Fibroblast of gingiva (primary cell): ENCODE results near the gene TMPRSS4.
A peak's percentile ranks its signal among the peaks of the same experiment; 100 is the strongest.

ENCODE experiments used
- DNase-seq: peaks from one replicate; pipeline ENCODE4 v3.0.0-alpha.2; 2011; ENCODE audit warnings: low read depth

TMPRSS4 gene

GRCh38 chr11:118135051-118135795, 58.3 kb downstream of the TMPRSS4 start:
- DNase-seq = no peak

DNA sequence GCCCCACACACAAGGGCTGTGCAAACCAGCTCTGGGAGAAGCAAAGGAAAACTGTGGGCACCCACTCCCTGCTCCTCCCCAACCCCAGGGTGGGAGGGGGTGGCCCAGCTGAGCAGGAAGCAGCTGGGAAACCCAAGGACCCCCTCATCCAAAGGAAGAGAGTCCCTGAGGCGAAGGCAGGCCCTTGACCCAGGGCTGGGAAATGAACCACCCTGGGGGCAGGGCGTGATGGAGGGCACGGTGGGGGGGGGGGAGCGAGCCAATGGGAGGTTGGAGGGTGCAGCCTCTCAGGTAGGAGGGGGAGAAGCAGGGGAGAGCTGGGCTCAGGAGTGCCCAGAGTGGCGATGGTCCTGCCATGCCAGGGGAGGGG, 58.9 kb downstream of the TMPRSS4 start:
- no peak for DNase-seq

DNA sequence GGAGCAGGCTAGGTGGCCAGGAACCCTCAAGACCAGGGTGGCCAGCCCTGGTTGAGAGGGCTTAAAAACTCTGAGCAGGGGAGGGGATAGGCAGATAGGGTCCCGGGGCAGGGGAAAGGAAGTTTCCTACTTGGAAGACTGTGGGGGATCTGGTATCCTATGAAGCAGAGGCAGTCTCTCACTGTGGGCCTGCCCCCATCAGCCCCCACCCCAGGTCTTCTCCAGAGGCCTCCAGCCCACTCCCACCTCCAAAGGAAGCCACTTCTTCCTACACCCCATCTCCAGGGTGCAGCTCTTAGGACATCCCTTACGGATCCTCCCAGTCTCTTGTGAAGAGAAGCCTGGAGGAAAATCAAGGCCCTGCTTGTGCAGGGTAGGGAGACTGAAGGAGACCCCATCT, 59.5 kb downstream of the TMPRSS4 start:
- no peak for DNase-seq

- DNase-seq = no peak
Observed at GRCh38 chr11:118136801-118137200, 59.9 kb downstream of the TMPRSS4 start.

DNA sequence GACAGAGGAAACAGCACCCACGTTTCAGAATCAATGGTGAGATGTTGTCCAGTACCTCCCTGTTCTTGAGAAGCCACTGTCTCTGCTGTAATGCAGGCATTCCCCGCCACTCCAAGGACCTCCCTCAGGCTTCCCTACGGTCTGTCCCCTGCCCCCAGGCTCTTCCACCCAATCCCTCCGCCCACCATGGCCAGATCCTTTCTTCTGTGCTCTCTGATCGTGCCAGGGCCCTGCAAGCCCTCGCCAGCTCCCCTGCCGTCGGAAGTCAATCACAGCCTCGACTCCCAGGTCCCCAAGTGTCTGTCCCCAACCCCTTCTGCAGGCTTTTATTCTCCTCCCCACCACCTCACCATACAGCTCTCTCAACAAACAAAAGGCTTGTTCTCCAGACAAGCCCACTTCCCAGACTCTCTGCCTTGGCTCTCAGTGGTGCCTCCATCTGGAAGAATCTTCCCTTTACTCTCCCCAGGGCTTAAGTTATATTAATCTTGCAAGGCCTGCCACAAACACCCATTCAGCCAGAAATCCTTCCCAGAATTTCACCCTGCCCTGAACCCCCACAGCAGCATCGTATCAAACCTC, 62.1 kb downstream of the TMPRSS4 start:
- DNase-seq = no peak

GRCh38 chr11:118139578-118139977, 62.7 kb downstream of the TMPRSS4 start:
- DNase-seq = no peak

- DNase-seq = no peak
Observed at GRCh38 chr11:118142081-118142480, 65.2 kb downstream of the TMPRSS4 start.

DNA sequence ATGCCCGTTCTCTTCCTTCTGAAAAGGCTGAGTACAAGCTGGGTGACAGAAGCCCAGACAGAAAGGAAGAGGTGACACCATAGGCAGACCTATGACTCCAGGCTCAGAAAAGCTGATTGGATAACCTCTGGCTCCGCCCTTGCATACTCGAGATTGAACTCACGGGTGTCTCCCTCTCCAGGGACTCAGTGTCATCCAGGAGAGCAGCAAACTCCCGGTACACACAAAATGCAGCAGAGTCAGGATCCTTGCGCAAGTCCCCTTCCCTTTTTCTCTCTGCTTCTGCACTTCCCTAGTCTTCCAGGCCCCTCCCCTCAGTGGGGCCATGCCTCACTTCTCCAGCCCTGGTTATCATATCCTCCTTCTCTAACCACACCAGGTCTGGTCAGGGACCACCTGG, 65.9 kb downstream of the TMPRSS4 start:
- DNase-seq = no peak

- no peak for DNase-seq
Observed at GRCh38 chr11:118143661-118144185, 66.8 kb downstream of the TMPRSS4 start.

DNA sequence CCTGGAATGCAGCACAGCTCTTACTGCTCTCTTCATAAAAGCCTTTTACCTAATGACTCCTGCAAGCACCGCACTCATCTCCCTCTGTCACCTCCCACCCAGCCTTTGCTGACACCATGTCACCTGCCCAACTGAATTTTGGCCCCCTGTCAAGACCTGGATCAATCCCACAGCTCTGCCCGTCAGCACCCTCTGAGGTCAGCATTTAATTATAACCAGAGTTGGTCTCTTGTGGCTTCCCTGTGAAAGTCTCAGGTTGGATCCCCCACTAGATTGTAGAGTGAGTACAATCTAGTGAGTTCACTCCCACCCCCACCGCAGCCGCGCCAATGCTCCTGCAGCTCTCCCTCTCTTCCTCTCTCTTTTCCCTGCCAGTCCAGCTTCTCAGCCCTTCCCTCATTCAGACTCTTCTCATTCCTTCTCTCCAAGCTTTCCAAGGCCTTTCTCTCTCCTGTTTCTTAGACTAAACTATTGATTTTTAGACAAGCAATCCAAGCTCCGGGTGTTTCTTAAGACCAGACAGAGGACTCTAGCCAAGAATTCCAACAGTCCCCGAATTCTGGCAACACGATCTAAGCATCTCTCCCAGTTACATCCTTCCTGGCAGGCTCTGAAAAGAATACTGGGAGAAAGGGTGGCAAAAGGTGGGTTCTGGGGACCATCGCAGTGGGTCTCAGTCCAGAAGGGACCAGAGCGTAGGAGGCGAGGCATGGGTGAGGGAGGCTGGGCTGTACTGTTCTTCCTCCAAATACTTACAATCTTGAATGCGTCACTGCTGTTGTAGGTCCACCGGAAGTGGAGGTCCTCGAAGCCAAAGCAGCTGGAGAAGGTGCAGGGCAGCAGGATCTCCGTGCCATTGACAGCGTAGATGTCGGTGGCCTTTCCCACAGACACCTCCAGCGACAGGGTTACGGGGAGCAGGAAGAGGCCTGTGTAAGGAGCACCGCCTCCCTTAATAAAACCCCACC, 67.7 kb downstream of the TMPRSS4 start:
- DNase-seq = no peak

DNA sequence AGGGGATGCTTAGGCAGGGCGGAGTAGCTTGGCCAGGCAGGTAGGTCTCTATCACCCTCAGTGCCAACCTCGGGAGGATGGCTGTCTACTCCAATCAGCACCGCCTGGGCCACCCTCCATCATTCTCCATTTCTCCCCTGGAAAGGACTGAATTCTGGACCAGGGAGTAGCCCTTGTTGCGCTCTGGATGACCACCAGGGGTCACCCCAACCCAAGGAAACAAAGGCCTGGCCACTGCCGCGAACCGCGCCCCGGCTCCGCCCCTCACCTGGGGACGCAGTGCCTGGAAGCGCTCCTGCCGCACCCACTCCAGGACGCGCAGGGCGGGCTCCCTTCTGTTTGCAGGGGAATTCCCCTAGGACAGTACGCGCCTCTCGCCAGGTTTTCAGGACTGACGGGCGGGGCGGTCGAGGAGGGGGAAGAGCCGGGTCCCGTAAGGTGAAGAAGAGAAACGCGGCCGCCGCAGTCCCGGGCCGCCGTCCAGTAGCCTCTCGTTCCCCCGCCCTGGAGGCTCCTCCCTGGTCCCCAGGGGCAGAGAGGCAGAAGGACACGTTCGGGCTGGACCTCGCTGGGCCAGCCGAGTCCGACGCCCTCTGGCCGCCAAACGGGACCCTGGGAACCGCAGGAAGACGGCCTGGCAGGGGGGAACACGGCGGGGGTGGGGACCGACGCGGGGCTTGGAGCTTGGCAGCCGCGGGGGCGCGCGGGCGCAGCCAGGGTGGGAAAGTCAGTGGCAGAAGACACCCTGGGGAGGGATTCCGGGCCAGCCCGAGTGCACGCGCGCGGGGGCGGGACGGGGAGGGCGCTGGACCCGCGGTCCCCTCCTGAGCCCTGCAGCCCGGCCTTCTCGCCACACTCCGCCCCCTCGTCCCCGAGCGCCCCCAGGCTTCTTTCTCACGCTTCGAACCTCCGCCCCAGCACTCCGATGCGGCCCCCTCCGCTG, 68.7 kb downstream of the TMPRSS4 start:
- peak; percentile 16 for DNase-seq

DNA sequence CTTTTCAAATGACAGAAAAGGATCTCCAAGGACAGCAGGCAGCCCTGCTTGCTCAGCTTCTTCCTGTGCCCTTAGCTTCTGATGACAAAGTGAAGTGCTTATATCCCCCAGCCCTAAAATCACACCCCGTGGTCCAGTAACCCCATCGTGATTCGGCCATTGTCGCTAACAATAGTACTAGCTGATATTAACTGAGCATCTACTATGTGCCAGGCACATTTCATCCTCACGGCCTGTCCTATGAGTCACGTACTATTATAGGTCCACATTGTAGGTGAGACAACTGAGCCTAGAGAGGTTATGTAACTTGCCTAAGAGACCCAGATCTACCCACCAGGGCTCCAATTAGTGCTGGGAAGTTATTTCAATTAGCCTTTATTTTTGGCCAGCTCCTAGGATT, 69.7 kb downstream of the TMPRSS4 start:
- no peak for DNase-seq

- DNase-seq = no peak
Observed at GRCh38 chr11:118147502-118147901, 70.6 kb downstream of the TMPRSS4 start.

DNA sequence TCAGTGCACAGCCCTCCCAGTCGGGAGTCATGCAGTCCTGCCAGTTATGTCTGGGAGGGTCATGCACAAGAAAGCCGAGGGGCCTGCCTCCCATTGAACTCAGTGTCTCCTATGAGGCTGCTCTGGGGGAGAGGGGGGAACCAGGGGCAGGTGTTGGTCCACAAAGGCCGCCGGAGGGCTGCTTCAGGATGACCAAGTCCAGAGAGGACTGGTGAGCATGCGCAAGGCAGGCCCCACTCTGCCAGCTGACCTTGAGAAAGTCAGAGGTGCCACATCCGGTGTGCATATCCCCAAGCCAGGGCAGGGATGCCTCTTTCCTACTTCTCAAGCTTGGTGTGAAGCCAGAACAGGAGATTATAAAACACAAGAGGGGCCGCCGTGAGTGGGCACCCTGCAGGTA, 71.4 kb downstream of the TMPRSS4 start:
- no peak for DNase-seq

GRCh38 chr11:118148856-118149255, 72.0 kb downstream of the TMPRSS4 start:
- DNase-seq = no peak

DNA sequence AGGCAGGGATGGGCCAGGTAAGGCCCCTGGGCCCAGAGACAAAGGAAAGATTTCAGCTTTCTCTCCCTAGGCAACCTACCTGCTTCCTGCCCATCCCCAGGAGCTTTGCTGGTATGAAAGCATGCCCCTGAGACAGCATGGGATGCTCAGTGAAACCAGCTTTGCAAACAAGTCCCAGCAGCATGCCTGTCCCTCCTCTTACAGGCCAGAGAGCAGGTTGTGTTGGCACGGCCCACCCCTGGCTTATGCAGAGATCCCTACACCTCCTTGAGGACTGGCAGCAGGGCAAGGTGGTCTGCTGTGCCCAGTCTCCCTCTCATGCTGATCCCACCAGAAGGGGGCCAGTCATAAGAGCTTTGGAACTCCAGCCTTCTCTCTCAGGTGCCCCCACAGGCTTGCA, 72.6 kb downstream of the TMPRSS4 start:
- DNase-seq = no peak

- DNase-seq = peak; percentile 6
Observed at GRCh38 chr11:118151431-118151830, 74.6 kb downstream of the TMPRSS4 start.

DNA sequence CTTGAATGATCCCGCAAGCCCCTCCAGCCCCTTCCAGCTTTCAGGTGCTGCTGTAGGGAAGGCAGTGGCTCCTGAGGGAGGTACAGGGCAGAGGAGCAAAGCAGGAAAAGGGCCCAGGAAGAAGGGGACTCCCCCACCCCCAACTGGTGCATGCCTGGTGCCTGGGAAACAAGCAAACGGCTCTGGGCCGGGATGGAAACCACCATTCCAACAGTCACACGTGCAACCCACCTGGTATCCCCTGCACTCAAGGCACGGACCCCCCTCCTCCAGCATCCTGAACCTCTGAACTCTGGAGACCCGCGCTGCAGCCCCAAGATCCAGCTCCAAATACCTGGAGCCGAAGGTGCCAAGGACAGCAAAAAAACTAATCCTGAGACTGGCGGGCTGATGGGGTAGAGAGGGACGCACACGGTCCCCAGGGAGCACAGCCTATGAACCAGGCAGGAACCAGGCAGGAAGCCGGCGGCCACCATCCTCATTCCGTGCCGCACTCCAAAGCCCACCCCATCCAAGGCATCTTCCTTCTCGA, 75.2 kb downstream of the TMPRSS4 start:
- no peak for DNase-seq

- DNase-seq = peak; percentile 14
Observed at GRCh38 chr11:118152552-118153471, 75.9 kb downstream of the TMPRSS4 start, which contains the start of gene SCN4B. SCN4B (minus strand) TSS chr11:118152823; CDS start chr11:118152673, 150 bp downstream.

- no peak for DNase-seq
Observed at GRCh38 chr11:118153516-118153915, 76.6 kb downstream of the TMPRSS4 start.
